Sciatic nerve (tissue), 2 donors: ENCODE data around the gene EIF4H. TPM values are rescaled to one million over a fixed set of nuclear protein-coding genes. Genes with fewer than 3 reads are reported as not detected.
"Not testable (repeated sequence)": the region's sequence is repeated elsewhere in the genome, so short reads cannot be mapped to it uniquely, and the experiment has no call there.

Source experiments
- ATAC-seq: fragments of 200-7000 bp; cut with Tn5 transposase; one replicate; pipeline ENCODE4 v1.9.1; 2020; ENCODE audit warnings: mild to moderate bottlenecking, moderate library complexity
- DNase-seq: peaks from one replicate; pipeline ENCODE4 v3.0.0-alpha.2; 2020; ENCODE audit warnings: low spot score
- intact Hi-C: fragments of 100-400 bp; cut with DNase I; formaldehyde crosslinking; loops from one replicate; pipeline ENCODE4 v1.14.2; 2022
- total RNA-seq: library from RNA; stranded (reverse); fragmentation: NEBNext Ultra II Directional; extraction: Animal tissue kit (Norgen Biotek cat#: 25700); gene quantifications from one replicate; pipeline ENCODE4 v1.2.1, GENCODE V29; 2021
- donor health status: DM: no; HTN: no; CAD: no.
- donor health status: DM: no; HTN: no; CAD: no.

EIF4H gene
- total RNA-seq, 1 donor from 2014 or later, result 213 TPM

GRCh38 chr7:74194686-74195085, 20.5 kb downstream of the EIF4H start:
- ATAC-seq (no peak), DNase-seq (peak; percentile 42)
- intact Hi-C loops, result no loop called here

GRCh38 chr7:74195139-74195860, 21.1 kb downstream of the EIF4H start:
- peak; percentile 14 for DNase-seq
- intact Hi-C loops, result not testable (repeated sequence)
- ATAC-seq, result peak; percentile 34

- DNase-seq (peak; percentile 41), ATAC-seq (peak; percentile 41)
- intact Hi-C loops, result not testable (repeated sequence)
These were observed 22.0 kb downstream of the EIF4H start for GRCh38 chr7:74195968-74196654.

- no peak for ATAC-seq
- intact Hi-C loops, result no loop called here
- DNase-seq, result peak; percentile 47
These were observed 23.4 kb downstream of the EIF4H start for GRCh38 chr7:74197449-74198124.

GRCh38 chr7:74199551-74200355, 25.6 kb downstream of the EIF4H start:
- DNase-seq (peak; percentile 12), ATAC-seq (no peak)
- intact Hi-C loops, result no loop called here

GRCh38 chr7:74202841-74203556, 28.8 kb downstream of the EIF4H start:
- DNase-seq (no peak), ATAC-seq (peak; percentile 48)
- intact Hi-C loops, result no loop called here

GRCh38 chr7:74203956-74204618, 29.9 kb downstream of the EIF4H start:
- ATAC-seq (no peak), DNase-seq (no peak)
- intact Hi-C loops, result no loop called here

GRCh38 chr7:74206052-74206451, 31.9 kb downstream of the EIF4H start:
- intact Hi-C loops, result loop anchor here (5.0 kb wide), 1 partner anchor 191 kb away; no protein-coding TSS in a partner anchor
- ATAC-seq, DNase-seq: not testable (repeated sequence)

- ATAC-seq (peak; percentile 86), DNase-seq (peak; percentile 95)
- intact Hi-C loops, result loop anchor here (5.0 kb wide), 1 partner anchor 191 kb away; no protein-coding TSS in a partner anchor
These were observed 32.5 kb downstream of the EIF4H start for GRCh38 chr7:74206589-74207120.

GRCh38 chr7:74207586-74207985, 33.4 kb downstream of the EIF4H start:
- intact Hi-C loops, result loop anchor here (5.0 kb wide), 1 partner anchor 190 kb away; no protein-coding TSS in a partner anchor
- ATAC-seq (no peak), DNase-seq (no peak)

GRCh38 chr7:74208241-74208640, 34.1 kb downstream of the EIF4H start:
- intact Hi-C loops, result loop anchor here (5.0 kb wide), 1 partner anchor 189 kb away; no protein-coding TSS in a partner anchor
- DNase-seq, ATAC-seq: not testable (repeated sequence)

GRCh38 chr7:74212661-74213060, 38.5 kb downstream of the EIF4H start:
- DNase-seq, result no peak
- intact Hi-C loops, result no loop called here
- no peak for ATAC-seq

GRCh38 chr7:74214816-74215630, 40.9 kb downstream of the EIF4H start:
- no peak for ATAC-seq
- intact Hi-C loops, result no loop called here
- DNase-seq, result no peak

GRCh38 chr7:74215921-74216320, 41.8 kb downstream of the EIF4H start:
- DNase-seq (no peak), ATAC-seq (no peak)
- intact Hi-C loops, result no loop called here

GRCh38 chr7:74216361-74216761, 42.2 kb downstream of the EIF4H start:
- intact Hi-C loops, result no loop called here
- ATAC-seq (no peak), DNase-seq (no peak)

- ATAC-seq (peak; percentile 31), DNase-seq (no peak)
- intact Hi-C loops, result no loop called here
These were observed 43.5 kb downstream of the EIF4H start for GRCh38 chr7:74217455-74218342.
